Measurements from ENCODE around the gene PLEKHA7.

DNA sequence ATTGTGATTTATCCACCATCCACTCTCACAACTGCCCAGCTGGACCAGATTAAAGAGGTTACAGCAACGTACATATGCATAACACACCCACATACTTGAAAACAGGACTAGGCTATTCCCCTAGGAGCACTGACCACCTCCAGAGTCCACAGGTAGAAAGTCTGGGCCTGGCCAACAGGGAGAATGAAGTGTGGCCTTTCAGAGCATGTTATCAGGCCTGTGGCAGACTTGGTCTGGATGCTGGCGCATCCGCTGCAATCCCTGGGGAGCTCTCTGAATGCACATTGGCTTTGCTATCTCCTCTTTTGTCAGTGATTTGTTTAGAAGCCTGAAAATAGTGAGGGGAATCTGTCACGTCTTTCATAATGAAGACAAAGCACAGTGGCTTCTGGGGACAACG lies 189.1 kb downstream of the PLEKHA7 start:
- no peak for TF ChIP-seq CTCF (IDR thresholded peaks at IDR 0.05)
- no peak for TF ChIP-seq POLR2A (IDR thresholded peaks at IDR 0.05)

Data from right lobe of liver (tissue), 4 donors.